Neural cell (in vitro differentiated cells): Measurements from ENCODE around the gene DMXL1.

Source experiments
- EP300 ChIP-seq: fragments of 450-650 bp; conservative IDR thresholded peaks from 2 replicates; pipeline ENCODE4 v1.6.1; 2014; ENCODE audit warnings: antibody characterized with exemption, mild to moderate bottlenecking, moderate library complexity; ENCODE audit not compliant: poor library complexity, severe bottlenecking
- EZH2 ChIP-seq: fragments of 200-600, 300-800 bp; shearing (Covaris generic), sonication (generic); IDR thresholded peaks from 2 replicates; pipeline ENCODE4 v1.6.1; 2014; ENCODE audit warnings: antibody characterized with exemption, low read length, borderline replicate concordance, mild to moderate bottlenecking; ENCODE audit not compliant: insufficient read depth, poor library complexity, severe bottlenecking
- MXI1 ChIP-seq: fragments of 450-650 bp; conservative IDR thresholded peaks from 2 replicates; pipeline ENCODE4 v1.6.1; 2014; ENCODE audit warnings: antibody characterized with exemption, mild to moderate bottlenecking; ENCODE audit not compliant: poor library complexity, severe bottlenecking
- POLR2AphosphoS5 ChIP-seq: IDR thresholded peaks from 2 replicates; pipeline ENCODE4 v1.6.1; 2012
- RAD21 ChIP-seq: fragments of 450-650 bp; conservative IDR thresholded peaks from 2 replicates; pipeline ENCODE4 v1.6.1; 2014; ENCODE audit warnings: antibody characterized with exemption, mild to moderate bottlenecking, moderate library complexity
- REST ChIP-seq: IDR thresholded peaks from 2 replicates; pipeline ENCODE4 v1.6.1; 2012; ENCODE audit warnings: borderline replicate concordance
- TAF1 ChIP-seq: IDR thresholded peaks from 2 replicates; pipeline ENCODE4 v1.6.1; 2012; ENCODE audit warnings: low read depth
- TF ChIP-seq, protein P1 (sequence below): fragments of 450-650 bp; IDR thresholded peaks from 2 replicates; pipeline ENCODE4 v1.5.1; 2014; ENCODE audit warnings: antibody characterized with exemption, mild to moderate bottlenecking, moderate library complexity; ENCODE audit not compliant: poor library complexity, severe bottlenecking

- TF ChIP-seq, protein P1, sequence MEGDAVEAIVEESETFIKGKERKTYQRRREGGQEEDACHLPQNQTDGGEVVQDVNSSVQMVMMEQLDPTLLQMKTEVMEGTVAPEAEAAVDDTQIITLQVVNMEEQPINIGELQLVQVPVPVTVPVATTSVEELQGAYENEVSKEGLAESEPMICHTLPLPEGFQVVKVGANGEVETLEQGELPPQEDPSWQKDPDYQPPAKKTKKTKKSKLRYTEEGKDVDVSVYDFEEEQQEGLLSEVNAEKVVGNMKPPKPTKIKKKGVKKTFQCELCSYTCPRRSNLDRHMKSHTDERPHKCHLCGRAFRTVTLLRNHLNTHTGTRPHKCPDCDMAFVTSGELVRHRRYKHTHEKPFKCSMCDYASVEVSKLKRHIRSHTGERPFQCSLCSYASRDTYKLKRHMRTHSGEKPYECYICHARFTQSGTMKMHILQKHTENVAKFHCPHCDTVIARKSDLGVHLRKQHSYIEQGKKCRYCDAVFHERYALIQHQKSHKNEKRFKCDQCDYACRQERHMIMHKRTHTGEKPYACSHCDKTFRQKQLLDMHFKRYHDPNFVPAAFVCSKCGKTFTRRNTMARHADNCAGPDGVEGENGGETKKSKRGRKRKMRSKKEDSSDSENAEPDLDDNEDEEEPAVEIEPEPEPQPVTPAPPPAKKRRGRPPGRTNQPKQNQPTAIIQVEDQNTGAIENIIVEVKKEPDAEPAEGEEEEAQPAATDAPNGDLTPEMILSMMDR = no peak
- no peak for TF ChIP-seq TAF1
- TF ChIP-seq EZH2 = no peak
- no peak for TF ChIP-seq MXI1
- TF ChIP-seq REST = no peak
- TF ChIP-seq EP300 = no peak
- TF ChIP-seq POLR2AphosphoS5 = no peak
- no peak for TF ChIP-seq RAD21
These were observed 222.6 kb downstream of the DMXL1 start for GRCh38 chr5:119293516-119293829.
